K562 (cell line): ENCODE data around the gene BTAF1. TPM values are rescaled to one million over a fixed set of nuclear protein-coding genes. Genes with fewer than 3 reads are reported as not detected.

Source experiments
- ARID1B ChIP-seq: fragments of 450-650 bp; IDR thresholded peaks from 2 replicates; pipeline ENCODE4 v1.6.1; 2016; ENCODE audit warnings: antibody characterized with exemption, mild to moderate bottlenecking, inconsistent platforms
- BRD4 ChIP-seq: fragments of 200-600 bp; sonication (generic); IDR thresholded peaks from 2 replicates; pipeline ENCODE4 v1.6.1; 2017; ENCODE audit warnings: inconsistent platforms
- CCAR2 ChIP-seq: fragments of 200-400 bp; formaldehyde crosslinking; IDR thresholded peaks from 2 replicates; pipeline ENCODE4 v1.6.1; 2017; ENCODE audit warnings: mild to moderate bottlenecking, low read depth, low read length
- DPF2 ChIP-seq: fragments of 450-650 bp; IDR thresholded peaks from 2 replicates; pipeline ENCODE4 v1.6.1; 2016
- E2F4 ChIP-seq: sonication (generic); formaldehyde crosslinking; IDR thresholded peaks from 2 replicates; pipeline ENCODE4 v1.8.0; 2022; ENCODE audit warnings: mild to moderate bottlenecking, low read depth, missing genetic modification reagents
- FOXM1 ChIP-seq, 2 experiments: fragments of 450-650 bp in 1 of 2; sonication (generic) in 1 of 2; formaldehyde crosslinking in 1 of 2; IDR thresholded peaks; 2 replicates each; pipeline versions ENCODE4 v1.6.1 to v1.9.0; 2017 to 2022; ENCODE audit warnings: low read depth in 2 of 2, mild to moderate bottlenecking in 2 of 2, missing genetic modification reagents in 1 of 2, moderate library complexity in 1 of 2
- FUS ChIP-seq: fragments of 200-400 bp; formaldehyde crosslinking; optimal IDR thresholded peaks from 2 replicates; pipeline ENCODE3; 2017; ENCODE audit warnings: low read depth, low read length
- GATAD2B ChIP-seq: fragments of 450-650 bp; IDR thresholded peaks from 2 replicates; pipeline ENCODE4 v1.6.1; 2017; ENCODE audit warnings: mild to moderate bottlenecking, borderline replicate concordance
- MBD2 ChIP-seq: sonication (generic); IDR thresholded peaks from 2 replicates; pipeline ENCODE4 v1.6.1; 2016; ENCODE audit warnings: low read depth, borderline replicate concordance
- NFIX ChIP-seq: fragments of 250-450 bp; sonication (Bioruptor Pico); IDR thresholded peaks from 2 replicates; pipeline ENCODE4 v1.4.0; 2020; ENCODE audit warnings: low read depth, mild to moderate bottlenecking, moderate library complexity
- NFYB ChIP-seq: IDR thresholded peaks from 2 replicates; pipeline ENCODE4 v1.6.1; 2011; ENCODE audit warnings: mild to moderate bottlenecking, moderate library complexity; ENCODE audit not compliant: insufficient read length; ENCODE audit errors: extremely low read depth
- NR2C2 ChIP-seq, 2 experiments: fragments of 200-800 bp in 1 of 2; sonication (Bioruptor generic) in 1 of 2; sonication (generic) in 1 of 2; formaldehyde crosslinking in 1 of 2; IDR thresholded peaks; 2 replicates each; pipeline versions ENCODE4 v1.6.1 to v1.8.0; 2016 to 2022; ENCODE audit warnings: mild to moderate bottlenecking in 1 of 2, missing compliant biosample characterization in 1 of 2, missing genetic modification characterization in 1 of 2, missing genetic modification reagents in 1 of 2
- NR4A1 ChIP-seq, 2 experiments: fragments of 250-450 bp in 1 of 2; fragments of 450-650 bp in 1 of 2; sonication (Bioruptor Pico) in 1 of 2; IDR thresholded peaks; 2 replicates each; pipeline versions ENCODE4 v1.4.0 to v1.6.1; 2016 to 2020; ENCODE audit warnings: mild to moderate bottlenecking in 2 of 2, missing compliant biosample characterization in 1 of 2, missing genetic modification characterization in 1 of 2, moderate library complexity in 1 of 2
- PCBP1 ChIP-seq: fragments of 200-400 bp; formaldehyde crosslinking; IDR thresholded peaks from 2 replicates; pipeline ENCODE4 v1.6.1; 2018; ENCODE audit warnings: mild to moderate bottlenecking, low read depth, low read length; ENCODE audit not compliant: poor library complexity, severe bottlenecking
- POU5F1 ChIP-seq: fragments of 150-350 bp; IDR thresholded peaks from 2 replicates; pipeline ENCODE4 v1.6.1; 2014; ENCODE audit warnings: borderline replicate concordance, low read length, low read depth, mild to moderate bottlenecking; ENCODE audit not compliant: partially characterized antibody
- RNF2 ChIP-seq: sonication (generic); IDR thresholded peaks from 2 replicates; pipeline ENCODE4 v1.6.1; 2016
- RUNX1 ChIP-seq: sonication (generic); IDR thresholded peaks from 2 replicates; pipeline ENCODE4 v1.6.1; 2016; ENCODE audit warnings: antibody characterized with exemption, low read depth
- TAL1 ChIP-seq: fragments of 450-650 bp; IDR thresholded peaks from 2 replicates; pipeline ENCODE4 v1.6.1; 2016; ENCODE audit warnings: mild to moderate bottlenecking
- WHSC1 ChIP-seq: IDR thresholded peaks from one replicate; pipeline ENCODE4 v1.6.1; 2012; ENCODE audit warnings: low read length, control low read depth, inconsistent platforms
- XRCC5 ChIP-seq: fragments of 200-400 bp; formaldehyde crosslinking; IDR thresholded peaks from 2 replicates; pipeline ENCODE4 v1.6.1; 2017; ENCODE audit warnings: low read depth, mild to moderate bottlenecking, low read length
- ZNF143 ChIP-seq: sonication (generic); formaldehyde crosslinking; IDR thresholded peaks from 2 replicates; pipeline ENCODE4 v1.9.0; 2022; ENCODE audit warnings: mild to moderate bottlenecking, missing genetic modification reagents
- ZNF197 ChIP-seq: fragments of 200-800 bp; sonication (Bioruptor generic); IDR thresholded peaks from 2 replicates; pipeline ENCODE4 v1.6.1; 2016; ENCODE audit warnings: low read depth, missing genetic modification characterization, missing compliant biosample characterization
- ZNF24 ChIP-seq: fragments of 450-650 bp; IDR thresholded peaks from 2 replicates; pipeline ENCODE4 v1.6.1; 2016
- ZNF57 ChIP-seq: fragments of 450-650 bp; formaldehyde crosslinking; IDR thresholded peaks from 2 replicates; pipeline ENCODE4 v1.4.0; 2020; ENCODE audit warnings: mild to moderate bottlenecking, moderate library complexity
- ZZZ3 ChIP-seq: fragments of 450-650 bp; IDR thresholded peaks from 2 replicates; pipeline ENCODE4 v1.6.1; 2016; ENCODE audit warnings: antibody characterized with exemption, mild to moderate bottlenecking, moderate library complexity
- polyA plus RNA-seq, 8 experiments: library from polyadenylated mRNA; depleted of rRNA in 4 of 8; stranded (reverse) in 5 of 8; unstranded in 3 of 8; fragments of >200 nt; fragmentation: Nextera tagmentation in 2 of 8; fragmentation: Illumina TruSeq in 1 of 8; extraction: Ambion mirVana in 2 of 8; extraction: Trizol in 1 of 8; gene quantifications; 2 replicates each; pipeline versions ENCODE4 v1.2.1 to v1.2.3, GENCODE V29; 2011 to 2014; ENCODE audit warnings: inconsistent platforms in 1 of 8, missing spikeins in 1 of 8
- total RNA-seq, 7 experiments: library from RNA; depleted of rRNA in 6 of 7; stranded (reverse); fragments of >200 nt in 6 of 7; fragmentation: Illumina TruSeq in 2 of 7; extraction: Trizol in 2 of 7; gene quantifications; 2 replicates each; pipeline versions ENCODE4 v1.2.1 to v1.2.3, GENCODE V29; 2011 to 2021; ENCODE audit warnings: low replicate concordance in 1 of 7
- TF ChIP-seq, protein P1 (sequence below): fragments of 250-450 bp; sonication (Bioruptor Pico); IDR thresholded peaks from 2 replicates; pipeline ENCODE4 v1.9.0; 2021; ENCODE audit warnings: mild to moderate bottlenecking, inconsistent platforms

Gene BTAF1
- total and polyA plus RNA-seq, 9 of the 15 experiments (the other 6 are each of a cell fraction or from before 2014, with no cell fraction given), result 6.6 to 70.7 (median 30.5) TPM

DNA sequence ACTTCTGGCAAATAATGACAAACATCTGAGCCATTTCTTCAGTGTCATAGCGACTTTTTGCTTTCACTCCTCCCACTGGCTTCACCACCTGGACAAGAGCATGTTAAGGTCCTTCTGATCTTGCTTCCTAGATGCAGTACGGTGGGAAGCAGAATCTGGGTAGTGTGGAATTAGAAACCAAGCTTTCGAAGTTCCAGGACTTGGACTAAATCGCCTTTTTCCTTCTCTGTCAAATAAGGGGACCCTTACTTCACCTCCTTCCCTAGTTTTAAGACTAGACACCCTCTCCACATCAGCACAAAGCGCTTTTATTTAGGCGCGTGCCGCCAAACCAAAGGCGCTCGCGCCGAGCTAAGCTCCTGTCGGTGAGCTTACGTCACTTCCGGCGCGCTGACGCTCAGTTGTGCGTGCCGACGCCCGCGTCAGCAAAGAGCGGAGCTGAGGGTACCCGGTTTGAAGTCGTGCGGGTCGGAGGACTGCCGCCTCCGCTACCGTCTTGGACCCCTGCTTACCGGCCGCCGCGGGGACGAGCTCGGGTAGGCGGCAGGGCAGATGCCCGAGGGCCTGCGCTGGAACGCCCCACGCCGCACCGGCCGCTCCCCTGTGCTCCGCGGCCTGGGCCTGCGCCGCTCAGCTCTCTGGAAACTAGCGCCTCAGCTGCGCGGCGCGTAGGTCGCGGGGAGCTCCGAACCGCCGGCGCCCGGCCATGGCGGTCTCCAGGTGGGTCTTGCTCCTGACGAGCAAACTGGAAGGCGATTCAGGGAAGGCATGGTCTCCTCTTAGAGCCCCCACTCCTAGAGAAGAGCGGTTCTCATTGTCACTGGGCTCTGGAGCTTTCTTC is at the start of gene BTAF1 (continued):
- TF ChIP-seq NFYB (no peak), ZZZ3 (no peak), ZNF24 (no peak), NR4A1 (CRISPR knock-in tag; IDR thresholded peaks at IDR 0.05) (no peak), NR4A1 (tag; IDR thresholded peaks at IDR 0.05) (no peak), PCBP1 (no peak), RNF2 (no peak; the same call in 1 of the 2 replicates), WHSC1 (no peak), NR2C2 (CRISPR knock-in tag; IDR thresholded peaks at IDR 0.05) (no peak), NR2C2 (tag; IDR thresholded peaks at IDR 0.05) (peak; percentile 46), E2F4 (CRISPR knock-in tag) (peak; percentile 54; the same call in 1 of the 2 replicates), BRD4 (no peak; the same call in 1 of the 2 replicates), ZNF143 (CRISPR knock-in tag) (0 out of 2 replicates have a peak, but pooled peaks have one; percentile 27), ZNF197 (CRISPR knock-in tag) (no peak), MBD2 (peak; percentile 56; the same call in 1 of the 2 replicates), DPF2 (no peak), ARID1B (no peak), CCAR2 (no peak), TAL1 (no peak), GATAD2B (peak; percentile 13; the same call in 1 of the 2 replicates), ZNF57 (CRISPR knock-in tag) (no peak), RUNX1 (no peak), XRCC5 (no peak), FOXM1 (IDR thresholded peaks at IDR 0.05; ENCODE audit: low read depth) (no peak), FOXM1 (CRISPR knock-in tag; IDR thresholded peaks at IDR 0.05; ENCODE audit: low read depth) (no peak), NFIX (no peak), POU5F1 (no peak), FUS (no peak)
- TF ChIP-seq, protein P1, sequence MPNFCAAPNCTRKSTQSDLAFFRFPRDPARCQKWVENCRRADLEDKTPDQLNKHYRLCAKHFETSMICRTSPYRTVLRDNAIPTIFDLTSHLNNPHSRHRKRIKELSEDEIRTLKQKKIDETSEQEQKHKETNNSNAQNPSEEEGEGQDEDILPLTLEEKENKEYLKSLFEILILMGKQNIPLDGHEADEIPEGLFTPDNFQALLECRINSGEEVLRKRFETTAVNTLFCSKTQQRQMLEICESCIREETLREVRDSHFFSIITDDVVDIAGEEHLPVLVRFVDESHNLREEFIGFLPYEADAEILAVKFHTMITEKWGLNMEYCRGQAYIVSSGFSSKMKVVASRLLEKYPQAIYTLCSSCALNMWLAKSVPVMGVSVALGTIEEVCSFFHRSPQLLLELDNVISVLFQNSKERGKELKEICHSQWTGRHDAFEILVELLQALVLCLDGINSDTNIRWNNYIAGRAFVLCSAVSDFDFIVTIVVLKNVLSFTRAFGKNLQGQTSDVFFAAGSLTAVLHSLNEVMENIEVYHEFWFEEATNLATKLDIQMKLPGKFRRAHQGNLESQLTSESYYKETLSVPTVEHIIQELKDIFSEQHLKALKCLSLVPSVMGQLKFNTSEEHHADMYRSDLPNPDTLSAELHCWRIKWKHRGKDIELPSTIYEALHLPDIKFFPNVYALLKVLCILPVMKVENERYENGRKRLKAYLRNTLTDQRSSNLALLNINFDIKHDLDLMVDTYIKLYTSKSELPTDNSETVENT (CRISPR knock-in tag), result no peak
